PFSK-1 (cell line): ENCODE data around the gene VN1R5.

Experiments
- FOXP2 ChIP-seq: optimal IDR thresholded peaks from 2 replicates; pipeline ENCODE3; 2011; ENCODE audit warnings: borderline replicate concordance, control low read depth, inconsistent platforms; ENCODE audit not compliant: insufficient read depth; ENCODE audit errors: extremely low read length, extremely low read depth
- POLR2AphosphoS5 ChIP-seq: IDR thresholded peaks from 2 replicates; pipeline ENCODE4 v1.6.1; 2012; ENCODE audit warnings: low read depth, mild to moderate bottlenecking, control low read depth, low read length, moderate library complexity
- REST ChIP-seq, 2 experiments: IDR thresholded peaks; 2 replicates each; pipeline versions ENCODE4 v1.6.1 to v1.8.0; 2011 to 2012; ENCODE audit warnings: low read depth in 2 of 2, low read length in 2 of 2, control low read depth in 1 of 2, inconsistent platforms in 1 of 2, mild to moderate bottlenecking in 1 of 2, moderate library complexity in 1 of 2; ENCODE audit not compliant: insufficient read depth in 1 of 2
- SIN3A ChIP-seq: IDR thresholded peaks from 2 replicates; pipeline ENCODE4 v1.6.1; 2012; ENCODE audit warnings: mild to moderate bottlenecking, low read length, moderate library complexity, borderline replicate concordance; ENCODE audit not compliant: insufficient read depth
- TAF1 ChIP-seq: IDR thresholded peaks from 2 replicates; pipeline ENCODE4 v1.6.1; 2012; ENCODE audit warnings: low read length, control low read depth, borderline replicate concordance; ENCODE audit not compliant: insufficient read depth

The VN1R5 gene

DNA sequence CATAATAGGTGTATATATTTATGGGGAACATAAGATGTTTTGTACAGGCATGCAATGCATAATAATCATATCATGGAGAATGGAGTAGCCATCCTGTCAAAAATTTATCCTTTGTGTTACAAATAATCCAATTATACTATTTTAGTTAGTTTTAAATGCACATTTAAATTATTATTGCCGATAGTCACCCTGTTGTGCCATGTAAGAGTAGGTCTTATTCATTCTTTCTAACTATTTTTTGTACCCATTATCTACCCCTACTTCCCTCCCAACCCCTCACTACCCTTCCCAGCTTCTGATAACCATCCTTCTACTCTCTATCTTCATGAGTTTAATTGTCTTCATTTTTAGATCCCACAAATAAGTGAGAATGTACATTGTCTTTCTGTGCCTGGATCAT, 8.3 kb upstream of the VN1R5 start:
- no peak for TF ChIP-seq TAF1
- TF ChIP-seq REST (IDR thresholded peaks at IDR 0.05; ENCODE audit: insufficient read depth in 1 of 2, low read depth in 2 of 2, low read length in 2 of 2) = no peak
- TF ChIP-seq SIN3A = no peak
- TF ChIP-seq POLR2AphosphoS5 = no peak
- TF ChIP-seq FOXP2 = no peak

- TF ChIP-seq TAF1 (no peak), FOXP2 (no peak), REST (IDR thresholded peaks at IDR 0.05; ENCODE audit: insufficient read depth in 1 of 2, low read depth in 2 of 2, low read length in 2 of 2) (no peak), POLR2AphosphoS5 (no peak), SIN3A (no peak)
Observed at GRCh38 chr1:247266053-247266452, 10.2 kb downstream of the VN1R5 start.

- no peak for TF ChIP-seq TAF1
- no peak for TF ChIP-seq REST (IDR thresholded peaks at IDR 0.05; ENCODE audit: insufficient read depth in 1 of 2, low read depth in 2 of 2, low read length in 2 of 2)
- no peak for TF ChIP-seq SIN3A
- no peak for TF ChIP-seq FOXP2
- TF ChIP-seq POLR2AphosphoS5 = no peak
Observed at GRCh38 chr1:247268390-247269045, 12.6 kb downstream of the VN1R5 start.

DNA sequence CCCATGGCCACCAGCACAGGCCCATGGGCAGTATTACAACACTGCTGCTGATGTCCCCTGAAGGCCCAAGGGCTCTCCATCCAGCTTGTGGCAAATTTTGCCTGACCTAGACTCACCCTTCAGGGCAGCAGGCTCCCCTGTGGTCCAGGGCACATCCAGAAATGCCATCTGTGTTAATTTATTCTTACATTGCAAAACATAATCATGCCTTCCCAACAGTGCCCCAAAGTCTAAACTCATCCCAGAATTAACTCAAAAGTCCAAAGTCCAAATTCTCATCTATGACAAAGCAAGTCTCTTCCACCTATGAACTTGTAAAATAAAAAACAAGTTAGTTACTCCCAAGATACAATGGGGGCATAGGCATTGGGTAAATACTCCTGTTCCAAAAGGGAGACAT, 13.3 kb downstream of the VN1R5 start:
- TF ChIP-seq POLR2AphosphoS5 (no peak), REST (IDR thresholded peaks at IDR 0.05; ENCODE audit: insufficient read depth in 1 of 2, low read depth in 2 of 2, low read length in 2 of 2) (no peak), TAF1 (no peak), SIN3A (no peak), FOXP2 (no peak)

DNA sequence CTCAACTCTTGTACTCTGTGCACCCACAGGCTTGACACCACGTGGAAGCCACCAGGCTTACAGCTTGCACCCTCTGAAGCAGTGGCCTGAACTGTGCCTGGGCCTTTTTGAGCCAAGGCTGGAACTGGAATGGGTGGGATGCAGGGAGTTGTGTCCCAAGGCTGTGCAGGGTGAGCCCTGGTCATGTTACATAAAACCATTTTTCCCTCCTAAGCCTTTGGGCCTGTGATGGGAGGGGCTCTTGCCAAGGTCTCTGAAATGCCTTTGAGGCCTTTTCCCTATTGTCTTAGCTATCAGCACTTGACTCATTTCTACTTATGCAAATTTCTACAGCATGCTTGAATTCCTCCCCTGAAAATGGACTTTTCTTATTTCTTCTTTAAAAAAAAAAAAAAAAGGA, 14.1 kb downstream of the VN1R5 start:
- no peak for TF ChIP-seq POLR2AphosphoS5

DNA sequence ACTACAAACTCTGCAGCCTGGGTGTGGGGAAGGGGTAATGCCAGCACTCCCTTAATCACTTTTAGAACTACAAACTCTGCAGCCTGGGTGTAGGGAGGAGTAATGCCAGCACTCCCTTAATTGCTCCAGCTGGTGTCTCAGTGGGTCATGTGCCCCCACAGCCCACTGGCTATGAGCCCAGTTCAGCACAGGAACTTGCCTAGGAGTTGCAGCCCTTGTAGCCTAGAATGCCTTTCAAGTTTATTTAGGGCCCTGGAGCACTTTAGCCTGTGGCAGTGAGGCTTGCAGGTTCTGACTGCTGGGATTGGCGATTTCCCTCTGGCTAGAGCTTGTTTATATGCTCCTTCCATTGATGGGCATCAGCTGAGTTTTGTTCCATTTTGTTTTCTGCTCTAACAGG, 17.1 kb downstream of the VN1R5 start:
- TF ChIP-seq FOXP2 = no peak
- no peak for TF ChIP-seq SIN3A
- no peak for TF ChIP-seq REST (IDR thresholded peaks at IDR 0.05; ENCODE audit: insufficient read depth in 1 of 2, low read depth in 2 of 2, low read length in 2 of 2)
- no peak for TF ChIP-seq TAF1
- no peak for TF ChIP-seq POLR2AphosphoS5
